K562 (cell line): ENCODE data around the gene DCTN2. TPM values are rescaled to one million over a fixed set of nuclear protein-coding genes. Genes with fewer than 3 reads are reported as not detected.
"Not testable (repeated sequence)": the region's sequence is repeated elsewhere in the genome, so short reads cannot be mapped to it uniquely, and the experiment has no call there.

Source experiments
- ATAC-seq: fragments of 200-7000 bp; cut with Tn5 transposase; 3 replicates; pipeline ENCODE4 v1.9.1; 2020; ENCODE audit warnings: moderate library complexity
- BruUV-seq: library from RNA; stranded (reverse); fragments of 400-500 nt; replicated peaks from 2 replicates; lab custom pipeline; 2021; lab: Mats Ljungman, UMichigan
- CTCF ChIA-PET: fragments of 300-600 bp; formaldehyde crosslinking; extraction: SDS; loops from one replicate; lab custom pipeline; 2021; ENCODE audit warnings: low intra/inter-chr PET ratio; lab: Yijun Ruan, JAX
- POLR2A ChIA-PET: fragments of 300-600, 350-650 bp; sonication (Branson Sonifier 250); formaldehyde crosslinking; extraction: SDS; loops from one replicate; lab custom pipeline; 2021; ENCODE audit warnings: antibody characterized with exemption, inconsistent platforms; lab: Yijun Ruan, JAX
- DNase-seq, 4 experiments: peaks; one replicate each; pipeline versions ENCODE4 v3.0.0 to v3.0.0-alpha.2; 2011 to 2018; ENCODE audit warnings: low spot score in 3 of 4, mixed read lengths in 3 of 4; ENCODE audit errors: extremely low read depth in 1 of 4
- FAIRE-seq: peaks from 2 replicates; lab custom pipeline; 2011; peaks lifted over from hg19 to GRCh38; lab: Jason Lieb, UNC
- H2AFZ ChIP-seq: 2 replicates; pipeline ENCODE4 v1.6.0; 2011; ENCODE audit warnings: low read depth, low read length, control low read depth, inconsistent platforms
- H3K27ac ChIP-seq: fragments of 200-600 bp; 3 replicates; pipeline ENCODE4 v1.8.0; 2011; ENCODE audit warnings: low read depth, mild to moderate bottlenecking, control low read depth, inconsistent platforms, low read length, moderate library complexity, mixed read lengths; ENCODE audit errors: extremely low read depth
- H3K27me3 ChIP-seq, 2 experiments: fragments of 300-600 bp in 1 of 2; 2 replicates in 1 of 2; 3 replicates in 1 of 2; pipeline versions ENCODE4 v1.6.0 to v1.8.0; 2011; ENCODE audit warnings: inconsistent platforms in 2 of 2, low read length in 2 of 2, mild to moderate bottlenecking in 1 of 2, mixed read lengths in 1 of 2, moderate library complexity in 1 of 2; ENCODE audit not compliant: control insufficient read depth in 2 of 2, insufficient read depth in 2 of 2
- H3K36me3 ChIP-seq: fragments of 300-600 bp; 3 replicates; pipeline ENCODE4 v1.8.0; 2011; ENCODE audit warnings: mild to moderate bottlenecking, low read length, inconsistent platforms; ENCODE audit not compliant: control insufficient read depth, insufficient read depth
- H3K4me1 ChIP-seq, 2 experiments: fragments of 200-600 bp in 1 of 2; replicated peaks in 1 of 2; 2 replicates in 1 of 2; 3 replicates in 1 of 2; pipeline versions ENCODE4 v1.5.1 to v1.8.0; 2011; ENCODE audit warnings: inconsistent platforms in 2 of 2, low read length in 2 of 2, mild to moderate bottlenecking in 1 of 2, mixed read lengths in 1 of 2, moderate library complexity in 1 of 2; ENCODE audit not compliant: control insufficient read depth in 2 of 2, insufficient read depth in 2 of 2
- H3K4me2 ChIP-seq: 2 replicates; pipeline ENCODE4 v1.6.1; 2011; ENCODE audit warnings: low read length, control low read depth, inconsistent platforms, mixed read lengths; ENCODE audit not compliant: insufficient read depth
- H3K4me3 ChIP-seq: fragments of 200-600 bp; sonication (generic), shearing (Covaris generic); 2 replicates; pipeline ENCODE4 v1.5.1; 2016; ENCODE audit warnings: control low read depth, inconsistent platforms
- H3K79me2 ChIP-seq: fragments of 200-600 bp; 3 replicates; pipeline ENCODE4 v1.8.0; 2011; ENCODE audit warnings: low read length, inconsistent platforms; ENCODE audit not compliant: control insufficient read depth, insufficient read depth
- H3K9ac ChIP-seq, 2 experiments: 2 replicates each; pipeline versions ENCODE4 v1.6.0 to v1.6.1; 2011; ENCODE audit warnings: low read depth in 2 of 2, low read length in 2 of 2, control low read depth in 1 of 2, inconsistent platforms in 1 of 2, mild to moderate bottlenecking in 1 of 2, mixed read lengths in 1 of 2; ENCODE audit not compliant: insufficient read depth in 1 of 2
- H3K9me1 ChIP-seq: one replicate; pipeline ENCODE4 v1.6.0; 2011; ENCODE audit warnings: inconsistent platforms, mild to moderate bottlenecking, low read length, moderate library complexity; ENCODE audit not compliant: control insufficient read depth, insufficient read depth
- H3K9me3 ChIP-seq: replicated peaks from 2 replicates; pipeline ENCODE4 v1.5.1; 2011; ENCODE audit warnings: low read depth, low read length, inconsistent platforms; ENCODE audit not compliant: control insufficient read depth, insufficient read depth
- H4K20me1 ChIP-seq: replicated peaks from 2 replicates; pipeline ENCODE4 v1.6.1; 2011; ENCODE audit warnings: low read length, inconsistent platforms, mixed read lengths; ENCODE audit not compliant: control insufficient read depth, insufficient read depth
- RBFOX2 ChIP-seq: fragments of 200-400 bp; formaldehyde crosslinking; IDR thresholded peaks from 2 replicates; pipeline ENCODE4 v1.6.1; 2017; ENCODE audit warnings: low read depth, mild to moderate bottlenecking, low read length, moderate library complexity
- WGBS: fragments of 100-300 bp; shearing (Covaris generic); methylation state at CpG from one replicate; pipeline ENCODE4 v1.1.6; 2016; ENCODE audit warnings: low coverage, mixed read lengths; ENCODE audit not compliant: insufficient coverage; ENCODE audit errors: missing lambda C conversion rate; 5-methylcytosine and 5-hydroxymethylcytosine counted together
- in situ Hi-C: fragments of 300-500 bp; cut with MboI; formaldehyde crosslinking; loops from 4 replicates; pipeline ENCODE4 v1.15.0; 2018; ENCODE audit warnings: inconsistent platforms, mixed read lengths
- intact Hi-C: fragments of 100-400 bp; cut with micrococcal nuclease; formaldehyde crosslinking; loops from 2 replicates; pipeline ENCODE4 v1.14.2; 2022
- polyA plus RNA-seq, 8 experiments: library from polyadenylated mRNA; depleted of rRNA in 4 of 8; stranded (reverse) in 5 of 8; unstranded in 3 of 8; fragments of >200 nt; fragmentation: Nextera tagmentation in 2 of 8; fragmentation: Illumina TruSeq in 1 of 8; extraction: Ambion mirVana in 2 of 8; extraction: Trizol in 1 of 8; gene quantifications; 2 replicates each; pipeline versions ENCODE4 v1.2.1 to v1.2.3, GENCODE V29; 2011 to 2014; ENCODE audit warnings: inconsistent platforms in 1 of 8, missing spikeins in 1 of 8
- total RNA-seq, 7 experiments: library from RNA; depleted of rRNA in 6 of 7; stranded (reverse); fragments of >200 nt in 6 of 7; fragmentation: Illumina TruSeq in 2 of 7; extraction: Trizol in 2 of 7; gene quantifications; 2 replicates each; pipeline versions ENCODE4 v1.2.1 to v1.2.3, GENCODE V29; 2011 to 2021; ENCODE audit warnings: low replicate concordance in 1 of 7

Gene DCTN2
- total and polyA plus RNA-seq, 9 of the 15 experiments (the other 6 are each of a cell fraction or from before 2014, with no cell fraction given) = 43.6 to 270 (median 125) TPM

- H3K4me3 ChIP-seq, intact Hi-C loops, H3K4me2 ChIP-seq, CTCF ChIA-PET, DNase-seq, H3K9me1 ChIP-seq, H3K4me1 ChIP-seq, H4K20me1 ChIP-seq, H2AFZ ChIP-seq, H3K27ac ChIP-seq, in situ Hi-C loops, H3K9ac ChIP-seq, H3K27me3 ChIP-seq, ATAC-seq, FAIRE-seq, H3K9me3 ChIP-seq, BruUV-seq, H3K79me2 ChIP-seq: not testable (repeated sequence)
- TF ChIP-seq RBFOX2 = 0 out of 2 replicates have a peak, but pooled peaks have one; percentile 33
- H3K36me3 ChIP-seq = peaks cover 71% of the 10 kb centered on the region
- 100% methylated on average over 1 of the region's 28 CpGs for WGBS
- POLR2A ChIA-PET = interaction anchor here (7.1 kb wide), 1 partner anchor 8 kb away, joined by 184 read pairs; the partner anchor contains the start of gene DDIT3
Measured at GRCh38 chr12:57507796-57508195, 39.2 kb downstream of the DCTN2 start.

- FAIRE-seq, H3K27me3 ChIP-seq, H3K4me2 ChIP-seq, H3K9ac ChIP-seq, intact Hi-C loops, H3K9me3 ChIP-seq, H3K79me2 ChIP-seq, H4K20me1 ChIP-seq, in situ Hi-C loops, H3K4me3 ChIP-seq, H3K27ac ChIP-seq, H3K4me1 ChIP-seq, DNase-seq, H2AFZ ChIP-seq, CTCF ChIA-PET, BruUV-seq, H3K9me1 ChIP-seq, ATAC-seq: not testable (repeated sequence)
- H3K36me3 ChIP-seq = peaks cover 70% of the 10 kb centered on the region
- 100% methylated on average over 3 of the region's 4 CpGs for WGBS
- POLR2A ChIA-PET = interaction anchor here (7.1 kb wide), 1 partner anchor 10 kb away, joined by 184 read pairs; the partner anchor contains the start of gene DDIT3
Measured at GRCh38 chr12:57506541-57506940, 40.5 kb downstream of the DCTN2 start.
